HepG2 (cell line): ENCODE data around the gene DAPK1. TPM values are rescaled to one million over a fixed set of nuclear protein-coding genes. Genes with fewer than 3 reads are reported as not detected.

Experiments
- CREB1 ChIP-seq, 2 experiments: fragments of 450-650 bp in 1 of 2; IDR thresholded peaks; 2 replicates each; pipeline ENCODE4 v1.6.1; 2016 to 2017; ENCODE audit warnings: control low read depth in 1 of 2, mild to moderate bottlenecking in 1 of 2, missing compliant biosample characterization in 1 of 2, missing genetic modification characterization in 1 of 2
- ELF4 ChIP-seq: sonication (generic); formaldehyde crosslinking; IDR thresholded peaks from 2 replicates; pipeline ENCODE4 v1.5.0; 2020; ENCODE audit warnings: missing genetic modification reagents, mild to moderate bottlenecking, moderate library complexity, borderline replicate concordance
- GABPA ChIP-seq, 2 experiments: IDR thresholded peaks; 2 replicates each; pipeline ENCODE4 v1.6.1; 2011 to 2016; ENCODE audit warnings: low read depth in 2 of 2, low read length in 1 of 2, missing biosample characterization in 1 of 2, missing genetic modification characterization in 1 of 2
- HINFP ChIP-seq: sonication (generic); formaldehyde crosslinking; IDR thresholded peaks from 2 replicates; pipeline ENCODE4 v1.4.0; 2020; ENCODE audit warnings: low read depth, mild to moderate bottlenecking, missing genetic modification reagents
- HMGXB4 ChIP-seq, 2 experiments: sonication (generic) in 1 of 2; formaldehyde crosslinking in 1 of 2; IDR thresholded peaks; 2 replicates each; pipeline versions ENCODE4 v1.4.0 to v1.6.1; 2018 to 2020; ENCODE audit warnings: missing genetic modification reagents in 2 of 2, borderline replicate concordance in 1 of 2, low read depth in 1 of 2, mild to moderate bottlenecking in 1 of 2, missing biosample characterization in 1 of 2
- RAD51 ChIP-seq: fragments of 450-650 bp; IDR thresholded peaks from 2 replicates; pipeline ENCODE4 v1.6.1; 2016; ENCODE audit warnings: borderline replicate concordance
- RFX3 ChIP-seq: IDR thresholded peaks from 2 replicates; pipeline ENCODE4 v1.6.1; 2016; ENCODE audit warnings: missing biosample characterization, missing genetic modification reagents
- SAFB2 ChIP-seq: sonication (generic); formaldehyde crosslinking; IDR thresholded peaks from 2 replicates; pipeline ENCODE4 v1.5.1; 2020; ENCODE audit warnings: missing genetic modification reagents, low read depth, mild to moderate bottlenecking, borderline replicate concordance
- SMARCC2 ChIP-seq: fragments of 450-650 bp; IDR thresholded peaks from 2 replicates; pipeline ENCODE4 v1.6.1; 2017; ENCODE audit warnings: antibody characterized with exemption, mild to moderate bottlenecking
- SP140L ChIP-seq: sonication (generic); formaldehyde crosslinking; IDR thresholded peaks from 2 replicates; pipeline ENCODE4 v1.4.0; 2020; ENCODE audit warnings: missing genetic modification reagents, borderline replicate concordance
- ZBTB14 ChIP-seq: sonication (generic); formaldehyde crosslinking; IDR thresholded peaks from 2 replicates; pipeline ENCODE4 v1.4.0; 2020; ENCODE audit warnings: missing genetic modification reagents
- ZBTB42 ChIP-seq: sonication (generic); formaldehyde crosslinking; IDR thresholded peaks from 2 replicates; pipeline ENCODE4 v1.5.0; 2020; ENCODE audit warnings: mild to moderate bottlenecking, missing genetic modification reagents
- ZFP90 ChIP-seq: sonication (generic); formaldehyde crosslinking; IDR thresholded peaks from 2 replicates; pipeline ENCODE4 v1.8.0; 2022; ENCODE audit warnings: missing genetic modification reagents, mild to moderate bottlenecking, inconsistent platforms, borderline replicate concordance
- ZNF121 ChIP-seq: sonication (generic); formaldehyde crosslinking; IDR thresholded peaks from 2 replicates; pipeline ENCODE4 v1.5.0; 2020; ENCODE audit warnings: mild to moderate bottlenecking, missing genetic modification reagents
- ZNF317 ChIP-seq: sonication (generic); formaldehyde crosslinking; IDR thresholded peaks from 2 replicates; pipeline ENCODE4 v1.5.0; 2020; ENCODE audit warnings: mild to moderate bottlenecking, missing genetic modification reagents
- ZNF343 ChIP-seq: sonication (generic); formaldehyde crosslinking; IDR thresholded peaks from 2 replicates; pipeline ENCODE4 v1.4.0; 2020; ENCODE audit warnings: mild to moderate bottlenecking, missing genetic modification reagents
- ZNF431 ChIP-seq: sonication (generic); formaldehyde crosslinking; IDR thresholded peaks from 2 replicates; pipeline ENCODE4 v1.9.0; 2022; ENCODE audit warnings: missing genetic modification reagents, low read depth, mild to moderate bottlenecking, borderline replicate concordance
- ZNF772 ChIP-seq: sonication (generic); formaldehyde crosslinking; IDR thresholded peaks from 2 replicates; pipeline ENCODE4 v1.5.0; 2020; ENCODE audit warnings: mild to moderate bottlenecking, missing genetic modification reagents
- ZNF788 ChIP-seq: sonication (generic); formaldehyde crosslinking; IDR thresholded peaks from 2 replicates; pipeline ENCODE4 v1.5.0; 2020; ENCODE audit warnings: mild to moderate bottlenecking, missing genetic modification reagents, borderline replicate concordance
- ZNF792 ChIP-seq: IDR thresholded peaks from 2 replicates; pipeline ENCODE4 v1.6.1; 2016
- polyA plus RNA-seq, 8 experiments: library from polyadenylated mRNA; depleted of rRNA in 3 of 8; stranded (reverse) in 7 of 8; unstranded in 1 of 8; fragments of >200 nt; fragmentation: Illumina TruSeq in 4 of 8; extraction: Trizol in 4 of 8; gene quantifications; 2 replicates each; pipeline versions ENCODE4 v1.2.1 to v1.2.3, GENCODE V29; 2011 to 2016; ENCODE audit warnings: low read depth in 4 of 8, missing spikeins in 1 of 8, mixed read lengths in 1 of 8; ENCODE audit not compliant: insufficient read depth in 1 of 8
- total RNA-seq, 5 experiments: library from RNA; depleted of rRNA; stranded (reverse); fragments of >200 nt; fragmentation: Illumina TruSeq; extraction: Trizol; gene quantifications; 2 replicates each; pipeline ENCODE4 v1.2.3, GENCODE V29; 2016; ENCODE audit warnings: low read depth in 1 of 5
- TF ChIP-seq, protein P1 (sequence below): sonication (generic); formaldehyde crosslinking; IDR thresholded peaks from 2 replicates; pipeline ENCODE4 v1.5.1; 2020; ENCODE audit warnings: mild to moderate bottlenecking, moderate library complexity, missing genetic modification reagents
- TF ChIP-seq, protein P2 (sequence below): sonication (generic); formaldehyde crosslinking; IDR thresholded peaks from 2 replicates; pipeline ENCODE4 v1.4.0; 2020; ENCODE audit warnings: missing genetic modification reagents

DAPK1 gene
- total and polyA plus RNA-seq, 2 of the 13 experiments (the other 11 are each of a cell fraction or from before 2014, with no cell fraction given) = 35.7 to 35.9 TPM

DNA sequence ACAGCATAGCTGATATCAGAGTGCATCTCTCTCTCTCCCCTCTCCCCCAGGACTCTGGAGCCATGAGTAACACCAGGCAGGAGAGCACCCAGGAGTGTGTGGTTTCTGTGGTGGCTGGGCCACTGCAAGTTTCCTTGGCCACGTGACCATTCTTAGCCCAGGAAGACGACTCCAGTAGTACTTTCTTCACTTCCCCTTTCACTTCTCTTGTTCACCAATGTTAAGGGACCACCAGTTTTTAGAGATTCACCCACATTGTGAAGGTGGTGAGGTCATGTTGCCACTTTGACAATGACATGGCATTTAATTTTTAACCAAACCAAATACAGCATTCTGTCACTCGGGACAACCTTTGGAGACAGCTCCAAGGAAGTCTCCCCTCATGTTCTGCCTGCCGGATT lies 17.9 kb upstream of the DAPK1 start (continued):
- TF ChIP-seq ZBTB14 (CRISPR knock-in tag) = no peak
- no peak for TF ChIP-seq ZNF772 (CRISPR knock-in tag)
- TF ChIP-seq ZNF343 = no peak
- no peak for TF ChIP-seq ZFP90 (CRISPR knock-in tag)
- no peak for TF ChIP-seq ZNF431 (CRISPR knock-in tag)
- TF ChIP-seq, protein P1, sequence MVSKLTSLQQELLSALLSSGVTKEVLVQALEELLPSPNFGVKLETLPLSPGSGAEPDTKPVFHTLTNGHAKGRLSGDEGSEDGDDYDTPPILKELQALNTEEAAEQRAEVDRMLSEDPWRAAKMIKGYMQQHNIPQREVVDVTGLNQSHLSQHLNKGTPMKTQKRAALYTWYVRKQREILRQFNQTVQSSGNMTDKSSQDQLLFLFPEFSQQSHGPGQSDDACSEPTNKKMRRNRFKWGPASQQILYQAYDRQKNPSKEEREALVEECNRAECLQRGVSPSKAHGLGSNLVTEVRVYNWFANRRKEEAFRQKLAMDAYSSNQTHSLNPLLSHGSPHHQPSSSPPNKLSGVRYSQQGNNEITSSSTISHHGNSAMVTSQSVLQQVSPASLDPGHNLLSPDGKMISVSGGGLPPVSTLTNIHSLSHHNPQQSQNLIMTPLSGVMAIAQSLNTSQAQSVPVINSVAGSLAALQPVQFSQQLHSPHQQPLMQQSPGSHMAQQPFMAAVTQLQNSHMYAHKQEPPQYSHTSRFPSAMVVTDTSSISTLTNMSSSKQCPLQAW (CRISPR knock-in tag) = peak; percentile 58; the same call in 1 of the 2 replicates
- no peak for TF ChIP-seq SAFB2 (CRISPR knock-in tag)
- TF ChIP-seq ELF4 (CRISPR knock-in tag) = no peak
- no peak for TF ChIP-seq ZNF788
- no peak for TF ChIP-seq ZBTB42 (CRISPR knock-in tag)
- TF ChIP-seq, protein P2, sequence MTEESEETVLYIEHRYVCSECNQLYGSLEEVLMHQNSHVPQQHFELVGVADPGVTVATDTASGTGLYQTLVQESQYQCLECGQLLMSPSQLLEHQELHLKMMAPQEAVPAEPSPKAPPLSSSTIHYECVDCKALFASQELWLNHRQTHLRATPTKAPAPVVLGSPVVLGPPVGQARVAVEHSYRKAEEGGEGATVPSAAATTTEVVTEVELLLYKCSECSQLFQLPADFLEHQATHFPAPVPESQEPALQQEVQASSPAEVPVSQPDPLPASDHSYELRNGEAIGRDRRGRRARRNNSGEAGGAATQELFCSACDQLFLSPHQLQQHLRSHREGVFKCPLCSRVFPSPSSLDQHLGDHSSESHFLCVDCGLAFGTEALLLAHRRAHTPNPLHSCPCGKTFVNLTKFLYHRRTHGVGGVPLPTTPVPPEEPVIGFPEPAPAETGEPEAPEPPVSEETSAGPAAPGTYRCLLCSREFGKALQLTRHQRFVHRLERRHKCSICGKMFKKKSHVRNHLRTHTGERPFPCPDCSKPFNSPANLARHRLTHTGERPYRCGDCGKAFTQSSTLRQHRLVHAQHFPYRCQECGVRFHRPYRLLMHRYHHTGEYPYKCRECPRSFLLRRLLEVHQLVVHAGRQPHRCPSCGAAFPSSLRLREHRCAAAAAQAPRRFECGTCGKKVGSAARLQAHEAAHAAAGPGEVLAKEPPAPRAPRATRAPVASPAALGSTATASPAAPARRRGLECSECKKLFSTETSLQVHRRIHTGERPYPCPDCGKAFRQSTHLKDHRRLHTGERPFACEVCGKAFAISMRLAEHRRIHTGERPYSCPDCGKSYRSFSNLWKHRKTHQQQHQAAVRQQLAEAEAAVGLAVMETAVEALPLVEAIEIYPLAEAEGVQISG (CRISPR knock-in tag) = no peak
- no peak for TF ChIP-seq ZNF317
- no peak for TF ChIP-seq SMARCC2
- no peak for TF ChIP-seq CREB1 (IDR thresholded peaks at IDR 0.05)
- TF ChIP-seq CREB1 (CRISPR knock-in tag; IDR thresholded peaks at IDR 0.05) = no peak
- no peak for TF ChIP-seq GABPA (IDR thresholded peaks at IDR 0.05; ENCODE audit: low read depth, low read length)
- no peak for TF ChIP-seq GABPA (CRISPR knock-in tag; IDR thresholded peaks at IDR 0.05; ENCODE audit: low read depth)
- no peak for TF ChIP-seq ZNF792 (CRISPR knock-in tag)
- no peak for TF ChIP-seq SP140L (CRISPR knock-in tag)
- no peak for TF ChIP-seq HMGXB4 (CRISPR knock-in tag; IDR thresholded peaks at IDR 0.05; ENCODE audit: borderline replicate concordance in 1 of 2, low read depth in 1 of 2)
- no peak for TF ChIP-seq HINFP (CRISPR knock-in tag)
- peak; percentile 19; the same call in 1 of the 2 replicates for TF ChIP-seq RAD51
- TF ChIP-seq RFX3 = no peak
- TF ChIP-seq ZNF121 = no peak
